Pancreas (tissue), 10 donors: ENCODE data around the gene MICAL3. TPM values are rescaled to one million over a fixed set of nuclear protein-coding genes. Genes with fewer than 3 reads are reported as not detected.

Source experiments
- ATAC-seq, 4 donors: fragments of 200-7000 bp; cut with Tn5 transposase; one replicate each; pipeline versions ENCODE4 v1.8.0 to v1.9.1; 2020; ENCODE audit warnings: mild to moderate bottlenecking in 4 of 4, moderate library complexity in 4 of 4
- DNase-seq, 6 donors: peaks; one replicate each; pipeline ENCODE4 v3.0.0-alpha.2; 2020
- FAIRE-seq: peaks from 2 replicates; lab custom pipeline; 2012; peaks lifted over from hg19 to GRCh38; lab: Jason Lieb, UNC
- H3K27ac ChIP-seq, 4 donors: fragments of 200-600 bp; sonication (generic); 1 replicate in 3 of 4; 2 replicates in 1 of 4; pipeline versions ENCODE4 v1.5.0 to v1.8.0; 2020
- H3K27me3 ChIP-seq, 4 donors: fragments of 200-600 bp; one replicate each; pipeline ENCODE4 v1.8.0; 2021
- H3K36me3 ChIP-seq, 3 donors: fragments of 200-600 bp; sonication (generic) in 1 of 3; one replicate each; pipeline versions ENCODE4 v1.5.0 to v1.8.0; 2020 to 2021
- H3K4me1 ChIP-seq, 3 donors: fragments of 200-600 bp; one replicate each; pipeline ENCODE4 v1.8.0; 2021
- H3K4me3 ChIP-seq, 4 donors: fragments of 200-600 bp; sonication (generic) in 2 of 4; one replicate each; pipeline versions ENCODE4 v1.5.0 to v1.8.0; 2020 to 2021
- H3K9me3 ChIP-seq, 4 donors: fragments of 200-600 bp; one replicate each; pipeline ENCODE4 v1.8.0; 2021
- CTCF ChIP-seq, 4 donors: fragments of 200-600 bp; sonication (generic) in 3 of 4; IDR thresholded peaks; one replicate each; pipeline versions ENCODE4 v1.5.0 to v1.8.0; 2021; ENCODE audit warnings: antibody characterized with exemption in 4 of 4
- WGBS, 2 donors: extraction: QIAGEN DNeasy Blood & Tissue Kit; methylation state at CpG; one replicate each; pipeline ENCODE4 v1.1.7; 2013; 5-methylcytosine and 5-hydroxymethylcytosine counted together
- intact Hi-C, 3 donors: fragments of 100-400 bp; cut with DNase I; formaldehyde crosslinking; loops; one replicate each; pipeline versions ENCODE4 v1.11.1 to v1.14.2; 2022
- polyA plus RNA-seq, 2 donors: library from polyadenylated mRNA; stranded (reverse); fragments of 200-250 nt; gene quantifications; one replicate each; pipeline ENCODE4 v1.2.3, GENCODE V29; 2013
- total RNA-seq, 6 donors: library from RNA; stranded (reverse); fragmentation: NEBNext Ultra II Directional in 4 of 6; extraction: Animal tissue kit (Norgen Biotek cat#: 25700) in 4 of 6; gene quantifications; one replicate each; pipeline versions ENCODE4 v1.2.1 to v1.2.4, GENCODE V29; 2021 to 2023
- donor health status: healthy with polysubstance abuse.
- donor health status: DM: no; HTN: no; CAD: no; lungs with moderate emphysema.
- donor health status: DM: no; HTN: no; CAD: no.
- donor health status: control.
- donor health status: control.
- donor health status: Bipolar disorder and iron deficiency.
- donor health status: DM: yes; HTN: yes; CAD: no.
- donor health status: DM: no; HTN: no; CAD: no.
- donor health status: DM: no; HTN: no; CAD: no.
- donor health status: DM: yes; HTN: yes; CAD: no.

MICAL3 gene
- total and polyA plus RNA-seq, 8 donors: 5.9 to 56.8 (median 25.5) TPM

DNA sequence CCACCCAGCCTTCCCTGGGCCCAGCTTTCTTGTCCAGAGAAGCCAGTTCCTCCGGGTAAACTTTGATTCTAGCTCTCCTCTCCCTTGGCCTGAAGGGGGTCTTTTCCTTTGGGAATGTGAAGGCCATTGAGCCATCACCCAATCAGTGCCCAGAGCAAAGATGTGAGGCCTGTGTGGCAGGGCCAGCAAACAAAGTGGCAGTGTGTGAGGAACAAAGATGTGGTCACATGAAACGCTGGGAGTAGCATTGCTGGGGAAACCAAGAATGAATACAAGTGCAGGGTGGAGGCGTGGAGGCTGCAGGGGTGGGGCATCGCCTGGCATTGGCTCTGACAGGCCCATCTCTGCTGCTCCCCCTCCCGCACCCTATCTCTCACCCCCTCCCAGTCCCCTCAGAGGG is 158.2 kb downstream of the MICAL3 start:
- Histone ChIP-seq H3K36me3 (peaks cover 0 to 60% (median 9%) of the 10 kb centered on the region in 3 donors), H3K27ac (no peak overlapping the region), H3K4me1 (no peaks in the 10 kb centered on the region), H3K4me3 (no peak overlapping the region), H3K9me3 (no peaks in the 10 kb centered on the region), H3K27me3 (no peaks in the 10 kb centered on the region)
- intact Hi-C loops: no loop called here
- FAIRE-seq (no peak), ATAC-seq (no peak), DNase-seq (no peak)
- WGBS, 2 donors: 79 to 81% methylated on average over 5 of the region's 5 CpGs
- TF ChIP-seq CTCF (IDR thresholded peaks at IDR 0.05): no peak

DNA sequence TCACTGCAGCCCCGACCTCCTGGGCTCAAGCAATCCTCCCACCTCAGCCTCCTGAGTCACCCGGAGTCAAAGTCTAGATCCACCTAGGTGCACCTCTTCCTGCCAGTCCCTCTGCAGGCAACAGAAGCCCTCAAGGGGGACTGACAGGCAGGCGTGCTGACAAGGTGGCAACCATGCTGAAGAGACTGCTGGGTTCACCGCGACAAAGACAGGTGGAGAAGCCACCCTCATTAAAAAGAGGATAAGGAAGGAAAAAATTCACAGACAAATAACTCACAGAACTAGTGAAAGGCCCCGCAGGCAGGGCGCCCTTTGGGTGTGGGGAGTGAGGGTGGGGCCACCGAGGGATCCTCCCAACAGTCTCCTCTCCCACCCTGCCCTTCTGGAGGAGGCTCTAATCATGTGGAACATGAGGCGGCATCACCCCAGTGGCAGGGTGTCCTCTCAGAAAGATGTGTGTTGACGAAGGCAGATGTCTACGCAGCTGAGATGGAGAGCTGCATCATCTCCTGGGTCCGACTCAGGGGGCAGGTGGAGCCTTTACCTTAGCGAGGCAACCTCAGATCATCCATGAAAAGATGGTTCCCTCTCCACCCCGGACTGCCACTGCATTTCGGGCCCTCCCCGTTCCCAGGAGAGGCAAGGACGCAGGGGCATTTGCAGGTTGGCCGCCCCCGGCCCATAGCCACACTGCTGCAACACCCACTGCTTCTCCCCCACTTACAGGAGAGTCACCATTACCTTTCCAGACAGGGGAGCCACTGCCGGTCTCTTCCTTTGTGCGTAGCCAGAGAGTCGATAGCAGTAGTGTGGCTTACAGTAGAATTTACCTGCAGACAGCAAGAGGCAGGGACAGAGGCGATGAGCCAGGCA is 158.9 kb downstream of the MICAL3 start:
- no peak overlapping the region for H3K4me3 ChIP-seq
- 93 to 97% methylated on average over 23 of the region's 23 CpGs for WGBS, 2 donors
- no peak for FAIRE-seq
- DNase-seq: no peak
- intact Hi-C loops: no loop called here
- no peak for ATAC-seq
- no peak for TF ChIP-seq CTCF (IDR thresholded peaks at IDR 0.05)
- H3K36me3 ChIP-seq: peaks cover 0 to 55% (median 9%) of the 10 kb centered on the region in 3 donors
- no peak overlapping the region for H3K27ac ChIP-seq
- H3K9me3 ChIP-seq: no peaks in the 10 kb centered on the region
- H3K27me3 ChIP-seq: no peaks in the 10 kb centered on the region
- H3K4me1 ChIP-seq: no peaks in the 10 kb centered on the region

DNA sequence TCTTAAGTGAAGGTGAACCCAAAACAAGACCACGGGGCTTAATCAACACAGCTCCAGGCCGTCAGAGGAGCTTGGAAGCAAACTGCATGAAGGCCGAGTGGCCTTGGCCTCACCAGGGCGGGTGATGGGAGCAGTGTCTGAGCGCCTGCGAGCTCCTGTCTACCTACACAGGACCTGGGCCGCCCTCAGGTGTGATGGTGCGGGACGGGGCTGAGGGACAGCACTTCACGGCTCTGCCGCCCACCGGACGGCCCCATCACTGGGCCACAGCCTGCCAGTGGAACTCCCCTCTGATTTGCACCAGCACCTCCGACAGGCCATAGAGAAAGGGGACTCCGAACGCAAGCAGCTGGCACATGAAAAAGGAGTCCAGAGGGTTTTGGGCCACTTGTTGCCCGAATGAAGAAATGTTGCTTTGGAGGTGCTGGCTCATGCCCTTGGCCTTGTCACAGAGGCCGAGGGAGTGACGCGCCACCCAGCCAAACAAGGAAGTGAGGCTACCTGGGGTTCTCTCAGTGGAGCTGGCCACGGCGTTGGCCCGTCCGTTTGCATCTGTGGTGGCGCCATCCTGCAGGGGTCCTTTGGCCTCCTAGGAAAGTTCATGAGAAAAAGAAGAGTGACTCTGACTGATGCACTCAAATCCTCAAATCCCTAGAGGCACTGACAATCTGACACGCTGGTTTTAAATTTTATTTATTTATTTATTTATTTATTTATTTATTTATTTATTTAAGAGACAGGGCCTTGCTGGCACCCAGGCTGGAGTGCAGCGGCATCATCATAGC is 159.8 kb downstream of the MICAL3 start:
- no peak for ATAC-seq
- WGBS, 2 donors: 93 to 97% methylated on average over 27 of the region's 27 CpGs
- intact Hi-C loops: no loop called here
- Histone ChIP-seq H3K27ac (no peak overlapping the region), H3K27me3 (no peaks in the 10 kb centered on the region), H3K36me3 (peaks cover 0 to 54% (median 9%) of the 10 kb centered on the region in 3 donors), H3K9me3 (no peaks in the 10 kb centered on the region), H3K4me1 (no peaks in the 10 kb centered on the region), H3K4me3 (no peak overlapping the region)
- FAIRE-seq: no peak
- DNase-seq: no peak
- TF ChIP-seq CTCF (IDR thresholded peaks at IDR 0.05): no peak

DNA sequence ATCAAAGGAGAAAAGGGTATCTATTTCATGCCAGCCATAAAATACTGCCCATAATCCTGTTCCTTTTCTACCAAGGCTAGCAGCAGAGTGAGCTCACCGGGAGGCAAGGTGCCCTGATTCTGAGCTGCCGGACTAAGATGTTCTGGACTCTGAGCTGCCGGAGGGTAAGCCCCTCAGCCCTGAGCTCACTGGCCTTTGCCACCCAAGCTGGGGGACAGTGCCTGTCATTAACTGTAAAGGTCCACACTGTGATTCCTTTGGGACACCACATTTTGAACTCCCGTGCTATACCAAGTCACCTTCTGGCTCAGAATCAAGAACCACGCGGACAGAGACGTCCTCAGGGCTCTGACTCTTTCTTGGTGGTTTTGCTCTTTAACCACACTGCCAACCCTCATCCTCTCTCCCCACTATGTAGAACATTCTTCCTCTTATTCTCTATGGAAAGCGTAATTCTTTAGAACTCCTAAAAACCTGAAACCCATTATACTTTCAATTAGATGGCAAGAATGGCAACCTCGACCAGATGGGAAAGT is 161.6 kb downstream of the MICAL3 start:
- Histone ChIP-seq H3K27me3 (no peaks in the 10 kb centered on the region), H3K9me3 (no peaks in the 10 kb centered on the region), H3K36me3 (peaks cover 0 to 46% (median 9%) of the 10 kb centered on the region in 3 donors), H3K27ac (no peak overlapping the region), H3K4me3 (no peak overlapping the region), H3K4me1 (no peaks in the 10 kb centered on the region)
- peak in 1 of 6 donors; percentile 15 for DNase-seq
- no peak for FAIRE-seq
- WGBS, 2 donors: 91 to 92% methylated on average over 9 of the region's 9 CpGs
- no peak for TF ChIP-seq CTCF (IDR thresholded peaks at IDR 0.05)
- intact Hi-C loops: no loop called here
- no peak for ATAC-seq
